H9 (cell line): Measurements from ENCODE around the gene CEP131. TPM values are rescaled to one million over a fixed set of nuclear protein-coding genes. Genes with fewer than 3 reads are reported as not detected.

Experiments used
- DNase-seq: peaks from one replicate; pipeline ENCODE4 v3.0.0-alpha.2; 2017
- H2AFZ ChIP-seq: one replicate; pipeline ENCODE4 v1.6.1; 2013; ENCODE audit warnings: mild to moderate bottlenecking, low read length, control low read depth, moderate library complexity
- H2AK5ac ChIP-seq: 2 replicates; pipeline ENCODE4 v1.6.1; 2013; ENCODE audit warnings: low read length, control low read depth, mixed read lengths; ENCODE audit not compliant: insufficient read length
- H2BK120ac ChIP-seq: one replicate; pipeline ENCODE4 v1.6.1; 2013; ENCODE audit warnings: low read depth, mild to moderate bottlenecking, low read length, control low read depth, inconsistent platforms; ENCODE audit not compliant: poor library complexity, severe bottlenecking
- H2BK12ac ChIP-seq: 2 replicates; pipeline ENCODE4 v1.6.1; 2013; ENCODE audit warnings: low read length, control low read depth, mixed read lengths, low read depth; ENCODE audit not compliant: insufficient read length
- H2BK15ac ChIP-seq: 2 replicates; pipeline ENCODE4 v1.6.1; 2013; ENCODE audit warnings: low read depth, low read length, control low read depth
- H2BK20ac ChIP-seq: one replicate; pipeline ENCODE4 v1.6.1; 2013; ENCODE audit warnings: low read depth, mild to moderate bottlenecking, low read length, control low read depth, inconsistent platforms; ENCODE audit not compliant: poor library complexity, severe bottlenecking
- H2BK5ac ChIP-seq: 2 replicates; pipeline ENCODE4 v1.6.1; 2013; ENCODE audit warnings: low read length, control low read depth, mixed read lengths; ENCODE audit not compliant: insufficient read length
- H3K14ac ChIP-seq: 2 replicates; pipeline ENCODE4 v1.6.1; 2013; ENCODE audit warnings: low read length, control low read depth; ENCODE audit not compliant: insufficient read depth
- H3K18ac ChIP-seq: 2 replicates; pipeline ENCODE4 v1.6.1; 2013; ENCODE audit warnings: low read depth, mild to moderate bottlenecking, mixed read lengths, low read length, control low read depth; ENCODE audit not compliant: insufficient read length
- H3K23ac ChIP-seq: 2 replicates; pipeline ENCODE4 v1.6.1; 2013; ENCODE audit warnings: low read length, control low read depth, mixed read lengths, low read depth; ENCODE audit not compliant: insufficient read length
- H3K23me2 ChIP-seq: 2 replicates; pipeline ENCODE4 v1.6.1; 2013; ENCODE audit warnings: low read depth, mild to moderate bottlenecking, mixed read lengths, low read length, control low read depth; ENCODE audit not compliant: insufficient read length, poor library complexity, severe bottlenecking
- H3K27ac ChIP-seq: 2 replicates; pipeline ENCODE4 v1.5.1; 2013; ENCODE audit warnings: low read length, control low read depth, mixed read lengths, low read depth; ENCODE audit not compliant: insufficient read length
- H3K27me3 ChIP-seq: 2 replicates; pipeline ENCODE4 v1.6.1; 2013; ENCODE audit warnings: low read length, control low read depth, inconsistent platforms; ENCODE audit not compliant: insufficient read depth
- H3K4ac ChIP-seq: 2 replicates; pipeline ENCODE4 v1.6.1; 2013; ENCODE audit warnings: low read depth, mild to moderate bottlenecking, control low read depth, inconsistent platforms, low read length, moderate library complexity
- H3K4me1 ChIP-seq: 2 replicates; pipeline ENCODE4 v1.6.1; 2013; ENCODE audit warnings: low read length, control low read depth, inconsistent platforms; ENCODE audit not compliant: insufficient read depth
- H3K4me2 ChIP-seq: 2 replicates; pipeline ENCODE4 v1.6.1; 2013; ENCODE audit warnings: low read length, control low read depth, mixed read lengths; ENCODE audit not compliant: insufficient read length, insufficient read depth
- H3K56ac ChIP-seq: 2 replicates; pipeline ENCODE4 v1.6.1; 2013; ENCODE audit warnings: low read depth, mild to moderate bottlenecking, mixed read lengths, low read length, control low read depth; ENCODE audit not compliant: insufficient read length
- H3K79me1 ChIP-seq: 2 replicates; pipeline ENCODE4 v1.6.1; 2013; ENCODE audit warnings: low read depth, mild to moderate bottlenecking, moderate library complexity, low read length, control low read depth, inconsistent platforms; ENCODE audit not compliant: insufficient read depth, poor library complexity, severe bottlenecking
- H3K79me2 ChIP-seq: 2 replicates; pipeline ENCODE4 v1.6.1; 2013; ENCODE audit warnings: low read length, control low read depth, inconsistent platforms; ENCODE audit not compliant: insufficient read depth
- H3K9ac ChIP-seq: 2 replicates; pipeline ENCODE4 v1.6.1; 2013; ENCODE audit warnings: low read length, control low read depth, mixed read lengths; ENCODE audit not compliant: insufficient read length; ENCODE audit errors: extremely low read depth
- H3K9me3 ChIP-seq: one replicate; pipeline ENCODE4 v1.6.1; 2013; ENCODE audit warnings: low read depth, low read length, inconsistent platforms; ENCODE audit not compliant: control insufficient read depth
- H3T11ph ChIP-seq: one replicate; pipeline ENCODE4 v1.6.1; 2013; ENCODE audit warnings: mild to moderate bottlenecking, low read length, control low read depth, inconsistent platforms
- H4K20me1 ChIP-seq: one replicate; pipeline ENCODE4 v1.6.1; 2013; ENCODE audit not compliant: control insufficient read depth, insufficient read length, insufficient read depth
- H4K5ac ChIP-seq: 2 replicates; pipeline ENCODE4 v1.6.1; 2013; ENCODE audit warnings: low read depth, mild to moderate bottlenecking, mixed read lengths, low read length, control low read depth; ENCODE audit not compliant: insufficient read length
- H4K8ac ChIP-seq: replicated peaks from 2 replicates; pipeline ENCODE4 v1.6.1; 2013; ENCODE audit warnings: low read length, control low read depth, mixed read lengths, low read depth; ENCODE audit not compliant: insufficient read length
- H4K91ac ChIP-seq: 2 replicates; pipeline ENCODE4 v1.6.1; 2013; ENCODE audit warnings: low read depth, mild to moderate bottlenecking, moderate library complexity, mixed read lengths, low read length, control low read depth; ENCODE audit not compliant: insufficient read length
- H3K27ac Mint-ChIP-seq, 3 experiments: 2 replicates in 2 of 3; 3 replicates in 1 of 3; pipeline ENCODE4 v1.8.0; 2020 to 2021; ENCODE audit warnings: mixed read lengths in 3 of 3, mild to moderate bottlenecking in 1 of 3, moderate library complexity in 1 of 3
- H3K27me3 Mint-ChIP-seq: 2 replicates; pipeline ENCODE4 v1.8.0; 2021; ENCODE audit warnings: low read depth, mild to moderate bottlenecking, moderate library complexity, mixed read lengths
- H3K36me3 Mint-ChIP-seq, 3 experiments: 2 replicates in 2 of 3; 3 replicates in 1 of 3; pipeline ENCODE4 v1.8.0; 2020 to 2021; ENCODE audit warnings: low read depth in 3 of 3, mixed read lengths in 3 of 3; ENCODE audit not compliant: insufficient read depth in 1 of 3
- H3K4me1 Mint-ChIP-seq, 2 experiments: 2 replicates each; pipeline ENCODE4 v1.8.0; 2020; ENCODE audit warnings: mixed read lengths in 2 of 2
- H3K4me3 Mint-ChIP-seq, 2 experiments: 2 replicates in 1 of 2; 3 replicates in 1 of 2; pipeline ENCODE4 v1.8.0; 2020 to 2021; ENCODE audit warnings: mild to moderate bottlenecking in 2 of 2, mixed read lengths in 2 of 2, moderate library complexity in 1 of 2
- H3K9me3 Mint-ChIP-seq, 2 experiments: 2 replicates in 1 of 2; 3 replicates in 1 of 2; pipeline ENCODE4 v1.8.0; 2020; ENCODE audit warnings: mild to moderate bottlenecking in 2 of 2, mixed read lengths in 2 of 2, moderate library complexity in 1 of 2
- WGBS: extraction: QIAGEN DNeasy Blood & Tissue Kit; methylation state at CpG from one replicate; pipeline ENCODE4 v1.1.7; 2013; ENCODE audit warnings: missing lambda C conversion rate, low lambda C conversion rate, mixed read lengths; ENCODE audit not compliant: insufficient read length; ENCODE audit errors: extremely low coverage; 5-methylcytosine and 5-hydroxymethylcytosine counted together
- total RNA-seq: library from RNA; stranded (reverse); gene quantifications from 2 replicates; pipeline ENCODE4 v1.2.1, GENCODE V29; 2021
- TF ChIP-seq, protein P1 (sequence below): fragments of 200-600 bp; sonication (generic); conservative IDR thresholded peaks from 3 replicates; pipeline ENCODE4 v1.8.0; 2021; ENCODE audit warnings: antibody characterized with exemption, mild to moderate bottlenecking

The CEP131 gene
- total RNA-seq, 1 experiment from 2014 or later: 16.3 TPM

DNA sequence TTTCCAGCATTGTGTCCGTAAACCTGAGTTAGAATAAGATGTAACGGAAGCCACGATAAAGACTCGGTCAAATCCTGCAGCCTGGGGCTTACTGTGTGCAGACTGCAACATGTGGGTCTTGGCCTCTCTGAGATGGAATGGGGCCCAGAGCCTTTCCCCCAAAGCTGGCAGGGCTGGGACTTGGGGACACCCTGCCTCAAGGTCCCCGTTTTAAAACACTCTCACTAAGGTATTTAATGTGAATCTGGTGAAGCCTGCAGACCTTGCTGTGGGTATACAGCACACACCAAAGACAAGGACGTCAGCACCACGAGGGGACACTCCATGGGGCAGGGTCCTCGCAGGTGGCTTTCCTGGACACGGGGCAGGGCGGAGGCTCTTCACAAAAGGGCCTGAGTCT lies 18.4 kb upstream of the CEP131 start:
- DNase-seq: no peak
- H2BK120ac ChIP-seq: no peak overlapping the region
- no peak overlapping the region for H2AFZ ChIP-seq
- H3K4me1 Mint-ChIP-seq: peaks cover 19 to 32% of the 10 kb centered on the region in 2 experiments
- H3K36me3 Mint-ChIP-seq: peaks cover 2 to 15% (median 9%) of the 10 kb centered on the region in 3 experiments; a peak in 5 of 7 replicates
- H3K14ac ChIP-seq: no peak overlapping the region
- no peak overlapping the region for H2AK5ac ChIP-seq
- TF ChIP-seq, protein P1, sequence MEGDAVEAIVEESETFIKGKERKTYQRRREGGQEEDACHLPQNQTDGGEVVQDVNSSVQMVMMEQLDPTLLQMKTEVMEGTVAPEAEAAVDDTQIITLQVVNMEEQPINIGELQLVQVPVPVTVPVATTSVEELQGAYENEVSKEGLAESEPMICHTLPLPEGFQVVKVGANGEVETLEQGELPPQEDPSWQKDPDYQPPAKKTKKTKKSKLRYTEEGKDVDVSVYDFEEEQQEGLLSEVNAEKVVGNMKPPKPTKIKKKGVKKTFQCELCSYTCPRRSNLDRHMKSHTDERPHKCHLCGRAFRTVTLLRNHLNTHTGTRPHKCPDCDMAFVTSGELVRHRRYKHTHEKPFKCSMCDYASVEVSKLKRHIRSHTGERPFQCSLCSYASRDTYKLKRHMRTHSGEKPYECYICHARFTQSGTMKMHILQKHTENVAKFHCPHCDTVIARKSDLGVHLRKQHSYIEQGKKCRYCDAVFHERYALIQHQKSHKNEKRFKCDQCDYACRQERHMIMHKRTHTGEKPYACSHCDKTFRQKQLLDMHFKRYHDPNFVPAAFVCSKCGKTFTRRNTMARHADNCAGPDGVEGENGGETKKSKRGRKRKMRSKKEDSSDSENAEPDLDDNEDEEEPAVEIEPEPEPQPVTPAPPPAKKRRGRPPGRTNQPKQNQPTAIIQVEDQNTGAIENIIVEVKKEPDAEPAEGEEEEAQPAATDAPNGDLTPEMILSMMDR: no peak
- no peak overlapping the region for H3K56ac ChIP-seq
- peaks cover 3% of the 10 kb centered on the region for H3K79me1 ChIP-seq
- no peak overlapping the region for H4K8ac ChIP-seq
- H2BK12ac ChIP-seq: no peak overlapping the region
- H3K9me3 ChIP-seq: no peaks in the 10 kb centered on the region
- no peak overlapping the region for H4K91ac ChIP-seq
- H3K27me3 Mint-ChIP-seq: peaks cover 3% of the 10 kb centered on the region
- H4K5ac ChIP-seq: no peak overlapping the region
- H3K18ac ChIP-seq: no peak overlapping the region
- no peak overlapping the region for H2BK20ac ChIP-seq
- H2BK5ac ChIP-seq: no peak overlapping the region
- H2BK15ac ChIP-seq: no peak overlapping the region
- H3K4ac ChIP-seq: no peak overlapping the region
- no peaks in the 10 kb centered on the region for H3K27me3 ChIP-seq
- peaks cover 3% of the 10 kb centered on the region for H4K20me1 ChIP-seq
- H3T11ph ChIP-seq: no peak overlapping the region
- H3K23me2 ChIP-seq: peaks cover 12% of the 10 kb centered on the region
- H3K27ac ChIP-seq: no peak overlapping the region
- H3K9ac ChIP-seq: no peak overlapping the region
- H3K4me3 Mint-ChIP-seq: peak overlapping the region; percentile 93 to 97; a peak in 2 of 5 replicates
- H3K23ac ChIP-seq: no peak overlapping the region
- no peak overlapping the region for H3K4me2 ChIP-seq
- H3K27ac Mint-ChIP-seq: no peak overlapping the region
- WGBS: no CpG with 5 or more reads among the region's 10 CpGs
- no peaks in the 10 kb centered on the region; a peak in 2 of 5 replicates for H3K9me3 Mint-ChIP-seq
- peaks cover 4% of the 10 kb centered on the region for H3K79me2 ChIP-seq
- no peaks in the 10 kb centered on the region for H3K4me1 ChIP-seq
